Prostate gland (tissue), 2 donors: ENCODE results near the gene SH3BGR. TPM values are rescaled to one million over a fixed set of nuclear protein-coding genes. Genes with fewer than 3 reads are reported as not detected.
A peak's percentile ranks its signal among the peaks of the same experiment; 100 is the strongest.

ENCODE experiments used
- DNase-seq: peaks from one replicate; pipeline ENCODE4 v3.0.0-alpha.2; 2019; ENCODE audit warnings: low spot score
- H3K27ac ChIP-seq, 2 donors: fragments of 200-600 bp; sonication (generic); 2 replicates each; pipeline ENCODE4 v1.5.1; 2017 to 2019
- H3K27me3 ChIP-seq: fragments of 200-600 bp; sonication (generic); replicated peaks from 2 replicates; pipeline ENCODE4 v1.5.1; 2019; ENCODE audit not compliant: insufficient read depth
- H3K36me3 ChIP-seq, 2 donors: fragments of 200-600 bp; sonication (generic); 1 replicate in 1 of 2; 2 replicates in 1 of 2; pipeline versions ENCODE4 v1.5.1 to v1.8.1; 2017 to 2019
- H3K4me1 ChIP-seq: fragments of 200-600 bp; sonication (generic); replicated peaks from 2 replicates; pipeline ENCODE4 v1.5.1; 2019
- H3K4me3 ChIP-seq, 2 donors: fragments of 200-600 bp; sonication (generic); 2 replicates each; pipeline ENCODE4 v1.5.1; 2017 to 2019
- H3K9me3 ChIP-seq: fragments of 200-600 bp; sonication (generic); 2 replicates; pipeline ENCODE4 v1.5.1; 2017
- POLR2A ChIP-seq: fragments of 450-650 bp; IDR thresholded peaks from one replicate; pipeline ENCODE4 v1.6.1; 2016; ENCODE audit warnings: antibody characterized with exemption, mild to moderate bottlenecking
- POLR2AphosphoS5 ChIP-seq: sonication (generic); formaldehyde crosslinking; IDR thresholded peaks from one replicate; pipeline ENCODE4 v1.6.1; 2017; ENCODE audit warnings: antibody characterized with exemption
- WGBS: methylation state at CpG from one replicate; pipeline ENCODE4 v1.1.5; 2018; 5-methylcytosine and 5-hydroxymethylcytosine counted together
- intact Hi-C: fragments of 100-400 bp; cut with DNase I; formaldehyde crosslinking; loops from one replicate; pipeline ENCODE4 v1.14.2; 2022
- total RNA-seq, 2 donors: library from RNA; depleted of rRNA; stranded (reverse); fragments of >200 nt; gene quantifications; one replicate each; pipeline ENCODE4 v1.1.0, GENCODE V29; 2016
- TF ChIP-seq, protein P1 (sequence below), 4 experiments: fragments of 200-600 bp in 2 of 4; fragments of 450-650 bp in 2 of 4; sonication (generic) in 2 of 4; IDR thresholded peaks; 1 replicate in 3 of 4; 2 replicates in 1 of 4; pipeline ENCODE4 v1.5.1; 2016 to 2019; ENCODE audit warnings: antibody characterized with exemption in 4 of 4, mild to moderate bottlenecking in 2 of 4, moderate library complexity in 2 of 4

SH3BGR gene
- total RNA-seq, 2 donors from 2014 or later = 4.8 to 5.1 TPM

- Histone ChIP-seq H3K27ac (no peak overlapping the region), H3K27me3 (no peaks in the 10 kb centered on the region), H3K9me3 (no peaks in the 10 kb centered on the region), H3K4me3 (no peak overlapping the region), H3K36me3 (no peaks in the 10 kb centered on the region), H3K4me1 (no peaks in the 10 kb centered on the region)
- WGBS = 25% methylated on average over 2 of the region's 2 CpGs
- DNase-seq = no peak
- TF ChIP-seq POLR2A = no peak
- TF ChIP-seq POLR2AphosphoS5 = no peak
- TF ChIP-seq, protein P1, sequence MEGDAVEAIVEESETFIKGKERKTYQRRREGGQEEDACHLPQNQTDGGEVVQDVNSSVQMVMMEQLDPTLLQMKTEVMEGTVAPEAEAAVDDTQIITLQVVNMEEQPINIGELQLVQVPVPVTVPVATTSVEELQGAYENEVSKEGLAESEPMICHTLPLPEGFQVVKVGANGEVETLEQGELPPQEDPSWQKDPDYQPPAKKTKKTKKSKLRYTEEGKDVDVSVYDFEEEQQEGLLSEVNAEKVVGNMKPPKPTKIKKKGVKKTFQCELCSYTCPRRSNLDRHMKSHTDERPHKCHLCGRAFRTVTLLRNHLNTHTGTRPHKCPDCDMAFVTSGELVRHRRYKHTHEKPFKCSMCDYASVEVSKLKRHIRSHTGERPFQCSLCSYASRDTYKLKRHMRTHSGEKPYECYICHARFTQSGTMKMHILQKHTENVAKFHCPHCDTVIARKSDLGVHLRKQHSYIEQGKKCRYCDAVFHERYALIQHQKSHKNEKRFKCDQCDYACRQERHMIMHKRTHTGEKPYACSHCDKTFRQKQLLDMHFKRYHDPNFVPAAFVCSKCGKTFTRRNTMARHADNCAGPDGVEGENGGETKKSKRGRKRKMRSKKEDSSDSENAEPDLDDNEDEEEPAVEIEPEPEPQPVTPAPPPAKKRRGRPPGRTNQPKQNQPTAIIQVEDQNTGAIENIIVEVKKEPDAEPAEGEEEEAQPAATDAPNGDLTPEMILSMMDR (IDR thresholded peaks at IDR 0.05) = no peak
- intact Hi-C loops = no loop called here
Measured at GRCh38 chr21:39479814-39480182, 28.0 kb downstream of the SH3BGR start.

GRCh38 chr21:39480271-39480670, 28.5 kb downstream of the SH3BGR start:
- Histone ChIP-seq H3K4me3 (no peak overlapping the region), H3K36me3 (no peaks in the 10 kb centered on the region), H3K27me3 (no peaks in the 10 kb centered on the region), H3K27ac (no peak overlapping the region), H3K9me3 (no peaks in the 10 kb centered on the region), H3K4me1 (no peaks in the 10 kb centered on the region)
- no peak for TF ChIP-seq POLR2A
- TF ChIP-seq, protein P1 (IDR thresholded peaks at IDR 0.05) = no peak
- no peak for TF ChIP-seq POLR2AphosphoS5
- intact Hi-C loops = no loop called here
- 85% methylated on average over 4 of the region's 4 CpGs for WGBS
- no peak for DNase-seq

- Histone ChIP-seq H3K27me3 (no peaks in the 10 kb centered on the region), H3K9me3 (no peaks in the 10 kb centered on the region), H3K27ac (no peak overlapping the region), H3K36me3 (no peaks in the 10 kb centered on the region), H3K4me1 (no peaks in the 10 kb centered on the region), H3K4me3 (no peak overlapping the region)
- WGBS = 66% methylated on average over 3 of the region's 3 CpGs
- no peak for DNase-seq
- TF ChIP-seq POLR2A (no peak), POLR2AphosphoS5 (no peak)
- TF ChIP-seq, protein P1 (IDR thresholded peaks at IDR 0.05) = no peak
- intact Hi-C loops = loop anchor here (2.0 kb wide), 1 partner anchor 35 kb away; no protein-coding TSS in a partner anchor
Measured at GRCh38 chr21:39481886-39482285, 30.1 kb downstream of the SH3BGR start.

GRCh38 chr21:39483917-39484316, 32.1 kb downstream of the SH3BGR start:
- Histone ChIP-seq H3K27me3 (no peaks in the 10 kb centered on the region), H3K27ac (no peak overlapping the region), H3K4me1 (no peaks in the 10 kb centered on the region), H3K9me3 (no peaks in the 10 kb centered on the region), H3K4me3 (no peak overlapping the region), H3K36me3 (no peaks in the 10 kb centered on the region)
- TF ChIP-seq, protein P1 (IDR thresholded peaks at IDR 0.05) = no peak
- TF ChIP-seq POLR2A = no peak
- no peak for TF ChIP-seq POLR2AphosphoS5
- intact Hi-C loops = loop anchor here (2.0 kb wide), 1 partner anchor 37 kb away; no protein-coding TSS in a partner anchor
- DNase-seq = no peak
- 19% methylated on average over 1 of the region's 1 CpG for WGBS

DNA sequence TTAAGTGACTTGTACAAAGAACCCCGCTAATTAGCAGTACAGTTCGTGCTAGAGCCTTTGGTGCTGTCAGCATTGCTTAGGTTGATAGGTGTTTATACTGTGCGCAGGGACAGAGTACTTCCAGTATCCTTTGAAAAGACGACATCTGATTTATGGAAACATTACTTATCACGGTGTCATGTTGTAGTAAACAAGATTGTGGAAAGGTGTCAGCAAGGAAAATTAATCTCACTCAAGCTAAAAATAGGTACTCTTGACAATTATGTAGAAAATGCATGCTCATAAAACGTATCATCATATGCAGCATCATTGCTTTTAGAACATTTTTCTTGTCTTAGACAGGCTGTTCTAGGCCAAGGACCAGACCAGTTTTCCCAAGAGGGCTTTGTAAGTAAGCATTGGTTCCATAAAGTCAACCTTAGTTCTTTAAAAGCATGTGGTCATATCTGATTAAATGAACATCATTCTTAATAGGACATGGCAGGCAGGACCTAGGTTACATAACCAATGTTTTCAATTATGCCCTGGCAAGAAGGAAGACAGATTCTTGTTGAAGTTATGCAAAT, 33.0 kb downstream of the SH3BGR start:
- intact Hi-C loops = no loop called here
- no peak for TF ChIP-seq POLR2A
- TF ChIP-seq POLR2AphosphoS5 = peak; percentile 19
- Histone ChIP-seq H3K36me3 (no peaks in the 10 kb centered on the region), H3K27me3 (no peaks in the 10 kb centered on the region), H3K9me3 (no peaks in the 10 kb centered on the region), H3K27ac (no peak overlapping the region), H3K4me1 (no peaks in the 10 kb centered on the region), H3K4me3 (no peak overlapping the region)
- WGBS = 73% methylated on average over 6 of the region's 6 CpGs
- DNase-seq = no peak
